ENCODE results near the gene BLVRB. TPM values are rescaled to one million over a fixed set of nuclear protein-coding genes. Genes with fewer than 3 reads are reported as not detected.

BLVRB gene
- total and polyA plus RNA-seq, 9 of the 15 experiments (the other 6 are each of a cell fraction or from before 2014, with no cell fraction given), result 81.1 to 749 (median 331) TPM

DNA sequence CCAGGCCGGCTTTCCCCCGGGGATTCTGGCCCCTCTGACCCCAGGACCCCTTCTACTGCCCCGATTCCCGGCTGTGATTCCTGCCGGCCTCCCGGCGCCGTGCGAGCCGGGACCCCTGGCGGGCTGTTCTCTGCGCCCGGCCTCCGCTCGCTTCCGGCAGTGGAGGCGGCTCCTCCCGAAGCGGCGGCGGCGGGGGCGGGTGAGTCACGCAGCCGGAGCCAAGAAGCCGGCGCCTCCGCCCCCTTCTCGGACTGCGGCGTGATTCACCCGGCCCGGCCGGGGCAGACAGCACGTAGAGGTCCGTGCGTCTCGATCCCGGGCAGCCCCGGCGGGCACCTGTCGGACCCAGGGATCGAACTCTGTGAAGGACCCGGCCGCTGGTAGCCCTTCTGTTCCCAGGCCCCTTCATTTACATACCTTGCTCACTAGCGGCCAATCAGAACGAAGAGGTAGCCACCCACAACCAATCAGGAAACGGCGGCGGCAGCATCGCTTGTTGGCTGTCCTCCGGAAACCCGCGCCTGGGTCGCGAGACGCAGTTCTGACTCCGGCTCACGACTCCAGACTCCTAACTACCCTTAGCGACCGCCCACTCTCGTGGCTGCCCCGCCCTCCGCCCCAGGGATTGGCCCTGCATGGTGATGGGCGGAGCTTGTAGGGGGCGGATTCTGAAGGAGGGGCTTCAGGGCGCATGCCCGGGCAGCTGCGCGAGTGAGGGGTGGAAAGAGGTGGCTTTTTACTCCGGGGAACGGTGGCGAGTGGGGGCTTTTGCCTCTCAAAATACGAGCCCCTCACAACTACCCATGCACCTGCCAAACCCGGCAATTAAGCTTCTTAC lies 39.9 kb downstream of the BLVRB start, which contains the start of gene SERTAD1 (continued):
- TF ChIP-seq ZNF263 (CRISPR knock-in tag; IDR thresholded peaks at IDR 0.05; ENCODE audit: borderline replicate concordance) (no peak), SRF (CRISPR knock-in tag; IDR thresholded peaks at IDR 0.05) (no peak; a peak in 1 of 4 replicates), NFE2 (IDR thresholded peaks at IDR 0.05; ENCODE audit: low read depth) (no peak), ZNF347 (CRISPR knock-in tag; IDR thresholded peaks at IDR 0.05; ENCODE audit: low read depth) (no peak), TAF9B (IDR thresholded peaks at IDR 0.05; ENCODE audit: partially characterized antibody) (peak; percentile 60), KDM5B (IDR thresholded peaks at IDR 0.05; ENCODE audit: insufficient replicate concordance, low read depth, low read length) (peak; percentile 99), HDAC1 (IDR thresholded peaks at IDR 0.05) (peak in 1 of 2 experiments; percentile 85; a peak in 2 of 4 replicates), POLR2B (IDR thresholded peaks at IDR 0.05; ENCODE audit: low read depth, partially characterized antibody) (peak; percentile 96), CBX1 (IDR thresholded peaks at IDR 0.05; ENCODE audit: low read depth) (peak; percentile 36; the same call in 1 of the 2 replicates), ZNF224 (CRISPR knock-in tag; IDR thresholded peaks at IDR 0.05) (0 out of 2 replicates have a peak, but pooled peaks have one; percentile 15), RBFOX2 (IDR thresholded peaks at IDR 0.05; ENCODE audit: low read depth, low read length) (peak; percentile 99), CBFA2T2 (conservative IDR thresholded peaks at IDR 0.05) (no peak), CEBPB (tag; IDR thresholded peaks at IDR 0.05) (no peak), CREB1 (IDR thresholded peaks at IDR 0.05) (no peak), CREB1 (CRISPR knock-in tag; IDR thresholded peaks at IDR 0.05) (peak; percentile 36; the same call in 1 of the 2 replicates), JUN (IDR thresholded peaks at IDR 0.05; ENCODE audit: borderline replicate concordance, low read depth, low read length) (no peak), JUN (CRISPR knock-in tag; IDR thresholded peaks at IDR 0.05; ENCODE audit: borderline replicate concordance) (no peak), SRSF9 (IDR thresholded peaks at IDR 0.05; ENCODE audit: borderline replicate concordance, low read depth, low read length) (no peak)
- TF ChIP-seq, protein P1, sequence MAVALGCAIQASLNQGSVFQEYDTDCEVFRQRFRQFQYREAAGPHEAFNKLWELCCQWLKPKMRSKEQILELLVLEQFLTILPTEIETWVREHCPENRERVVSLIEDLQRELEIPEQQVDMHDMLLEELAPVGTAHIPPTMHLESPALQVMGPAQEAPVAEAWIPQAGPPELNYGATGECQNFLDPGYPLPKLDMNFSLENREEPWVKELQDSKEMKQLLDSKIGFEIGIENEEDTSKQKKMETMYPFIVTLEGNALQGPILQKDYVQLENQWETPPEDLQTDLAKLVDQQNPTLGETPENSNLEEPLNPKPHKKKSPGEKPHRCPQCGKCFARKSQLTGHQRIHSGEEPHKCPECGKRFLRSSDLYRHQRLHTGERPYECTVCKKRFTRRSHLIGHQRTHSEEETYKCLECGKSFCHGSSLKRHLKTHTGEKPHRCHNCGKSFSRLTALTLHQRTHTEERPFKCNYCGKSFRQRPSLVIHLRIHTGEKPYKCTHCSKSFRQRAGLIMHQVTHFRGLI (CRISPR knock-in tag; IDR thresholded peaks at IDR 0.05), result no peak
- TF ChIP-seq, protein P2, sequence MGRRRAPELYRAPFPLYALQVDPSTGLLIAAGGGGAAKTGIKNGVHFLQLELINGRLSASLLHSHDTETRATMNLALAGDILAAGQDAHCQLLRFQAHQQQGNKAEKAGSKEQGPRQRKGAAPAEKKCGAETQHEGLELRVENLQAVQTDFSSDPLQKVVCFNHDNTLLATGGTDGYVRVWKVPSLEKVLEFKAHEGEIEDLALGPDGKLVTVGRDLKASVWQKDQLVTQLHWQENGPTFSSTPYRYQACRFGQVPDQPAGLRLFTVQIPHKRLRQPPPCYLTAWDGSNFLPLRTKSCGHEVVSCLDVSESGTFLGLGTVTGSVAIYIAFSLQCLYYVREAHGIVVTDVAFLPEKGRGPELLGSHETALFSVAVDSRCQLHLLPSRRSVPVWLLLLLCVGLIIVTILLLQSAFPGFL (CRISPR knock-in tag; IDR thresholded peaks at IDR 0.05), result no peak
- TF ChIP-seq, protein P3, sequence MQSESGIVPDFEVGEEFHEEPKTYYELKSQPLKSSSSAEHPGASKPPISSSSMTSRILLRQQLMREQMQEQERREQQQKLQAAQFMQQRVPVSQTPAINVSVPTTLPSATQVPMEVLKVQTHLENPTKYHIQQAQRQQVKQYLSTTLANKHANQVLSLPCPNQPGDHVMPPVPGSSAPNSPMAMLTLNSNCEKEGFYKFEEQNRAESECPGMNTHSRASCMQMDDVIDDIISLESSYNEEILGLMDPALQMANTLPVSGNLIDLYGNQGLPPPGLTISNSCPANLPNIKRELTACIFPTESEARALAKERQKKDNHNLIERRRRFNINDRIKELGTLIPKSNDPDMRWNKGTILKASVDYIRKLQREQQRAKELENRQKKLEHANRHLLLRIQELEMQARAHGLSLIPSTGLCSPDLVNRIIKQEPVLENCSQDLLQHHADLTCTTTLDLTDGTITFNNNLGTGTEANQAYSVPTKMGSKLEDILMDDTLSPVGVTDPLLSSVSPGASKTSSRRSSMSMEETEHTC (IDR thresholded peaks at IDR 0.05), result no peak
- TF ChIP-seq, protein P4, sequence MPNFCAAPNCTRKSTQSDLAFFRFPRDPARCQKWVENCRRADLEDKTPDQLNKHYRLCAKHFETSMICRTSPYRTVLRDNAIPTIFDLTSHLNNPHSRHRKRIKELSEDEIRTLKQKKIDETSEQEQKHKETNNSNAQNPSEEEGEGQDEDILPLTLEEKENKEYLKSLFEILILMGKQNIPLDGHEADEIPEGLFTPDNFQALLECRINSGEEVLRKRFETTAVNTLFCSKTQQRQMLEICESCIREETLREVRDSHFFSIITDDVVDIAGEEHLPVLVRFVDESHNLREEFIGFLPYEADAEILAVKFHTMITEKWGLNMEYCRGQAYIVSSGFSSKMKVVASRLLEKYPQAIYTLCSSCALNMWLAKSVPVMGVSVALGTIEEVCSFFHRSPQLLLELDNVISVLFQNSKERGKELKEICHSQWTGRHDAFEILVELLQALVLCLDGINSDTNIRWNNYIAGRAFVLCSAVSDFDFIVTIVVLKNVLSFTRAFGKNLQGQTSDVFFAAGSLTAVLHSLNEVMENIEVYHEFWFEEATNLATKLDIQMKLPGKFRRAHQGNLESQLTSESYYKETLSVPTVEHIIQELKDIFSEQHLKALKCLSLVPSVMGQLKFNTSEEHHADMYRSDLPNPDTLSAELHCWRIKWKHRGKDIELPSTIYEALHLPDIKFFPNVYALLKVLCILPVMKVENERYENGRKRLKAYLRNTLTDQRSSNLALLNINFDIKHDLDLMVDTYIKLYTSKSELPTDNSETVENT (CRISPR knock-in tag; IDR thresholded peaks at IDR 0.05), result peak; percentile 10; the same call in 1 of the 2 replicates

Data from K562 (cell line).